M059J (cell line): ENCODE data around the gene LRRC55. TPM values are rescaled to one million over a fixed set of nuclear protein-coding genes. Genes with fewer than 3 reads are reported as not detected.

Experiments used
- DNase-seq: peaks from one replicate; pipeline ENCODE4 v3.0.0-alpha.2; 2012; ENCODE audit warnings: low read depth
- total RNA-seq: library from RNA; depleted of rRNA; stranded (reverse); fragments of >200 nt; shearing (Covaris generic); gene quantifications from 2 replicates; pipeline ENCODE4 v1.2.3, GENCODE V29; 2014; rRNA removed

The LRRC55 gene
- total RNA-seq, 1 experiment from 2014 or later, result not detected

- DNase-seq, result no peak
These were observed 54.3 kb downstream of the LRRC55 start for GRCh38 chr11:57235761-57236703.

- DNase-seq, result no peak
These were observed 55.5 kb downstream of the LRRC55 start, which contains the start of gene APLNR for GRCh38 chr11:57237204-57237681. Gene APLNR, minus strand, starts transcription at chr11:57237250. Its CDS starts 246 bp downstream, at chr11:57237004.

GRCh38 chr11:57239348-57239747, 57.6 kb downstream of the LRRC55 start:
- no peak for DNase-seq

- no peak for DNase-seq
These were observed 58.3 kb downstream of the LRRC55 start for GRCh38 chr11:57240007-57240406.

GRCh38 chr11:57240757-57241156, 59.0 kb downstream of the LRRC55 start:
- DNase-seq, result no peak

Other genes with a start within 250 kb of the LRRC55 start
- gene OR5AK2, start 193.0 kb upstream of the LRRC55 start, total RNA-seq, result not detected in 2 replicates
- gene APLNR, start 55.3 kb downstream of the LRRC55 start, total RNA-seq, result not detected in 2 replicates
- 18.4 and 44.4 TPM in 2 replicates for gene TNKS1BP1, start 143.0 kb downstream of the LRRC55 start, total RNA-seq
- 96.0 and 145 TPM in 2 replicates for gene SSRP1, start 153.9 kb downstream of the LRRC55 start, total RNA-seq
- not detected in 2 replicates for gene P2RX3, start 156.4 kb downstream of the LRRC55 start, total RNA-seq
- gene PRG3, start 199.2 kb downstream of the LRRC55 start, total RNA-seq, result not detected in 2 replicates
- 0.17 TPM in 1 of 2 replicates, not detected in the other for gene PRG2, start 208.7 kb downstream of the LRRC55 start, total RNA-seq
- 77.4 and 95.1 TPM in 2 replicates for gene SLC43A3, start 245.2 kb downstream of the LRRC55 start, total RNA-seq